ENCODE measurements around the gene ACADSB.

ACADSB gene

DNA sequence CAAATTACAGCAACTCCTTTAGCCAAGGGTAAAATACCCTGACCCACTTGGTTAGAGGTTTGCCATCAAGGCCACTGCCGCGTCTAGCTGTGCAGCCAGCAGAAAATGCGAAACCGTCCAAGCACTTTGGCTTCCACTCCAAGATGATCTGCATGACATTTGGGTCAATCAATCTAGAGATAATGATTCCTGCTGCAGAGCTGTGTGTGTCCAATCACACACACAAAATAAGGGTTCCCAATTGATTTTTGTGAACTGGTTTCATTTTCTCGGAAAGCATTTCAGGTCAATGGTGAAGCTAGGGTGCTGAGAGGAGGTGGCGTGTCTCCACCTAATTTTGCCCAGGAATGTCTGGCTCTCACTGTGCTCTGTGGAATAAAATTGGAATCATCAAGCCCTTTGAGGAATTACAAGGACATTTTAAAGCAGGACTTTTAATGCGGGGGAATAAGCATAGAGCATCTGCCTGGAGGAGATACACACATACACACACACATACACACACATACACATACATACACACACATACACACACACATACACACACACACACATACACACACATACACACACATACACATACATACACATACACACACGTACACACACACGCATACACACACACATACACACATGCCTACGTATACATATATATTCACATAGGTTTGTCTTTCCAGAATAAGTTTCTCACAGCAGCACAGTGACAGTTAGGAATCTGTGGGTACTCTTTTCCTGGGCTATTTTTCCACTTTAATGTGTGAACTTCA lies 59.5 kb downstream of the ACADSB start:
- no peak overlapping the region for H2BK15ac ChIP-seq (replicated peaks; ENCODE audit: low read depth)
- no peak overlapping the region for H4K5ac ChIP-seq (ENCODE audit: low read length)
- H4K8ac ChIP-seq (ENCODE audit: low read depth, low read length): no peak overlapping the region
- H3K9ac ChIP-seq (ENCODE audit: low read length): no peak overlapping the region
- H2AK5ac ChIP-seq (ENCODE audit: low read length): no peak overlapping the region
- no peak overlapping the region for H3K4ac ChIP-seq (ENCODE audit: low read depth, low read length)
- H3K27ac ChIP-seq (ENCODE audit: low read depth, low read length): no peak overlapping the region
- WGBS (ENCODE audit: extremely low coverage, insufficient coverage, low lambda C conversion rate): no CpG with 5 or more reads among the region's 10 CpGs
- no peaks in the 10 kb centered on the region for H3K27me3 ChIP-seq (ENCODE audit: insufficient read depth, low read length, poor library complexity)
- H3K4me2 ChIP-seq (ENCODE audit: low read length): no peak overlapping the region
- H2BK5ac ChIP-seq (ENCODE audit: low read length): no peak overlapping the region
- no peak overlapping the region for H3K4me3 ChIP-seq (ENCODE audit: low read length)
- H3K23ac ChIP-seq (ENCODE audit: low read length): no peak overlapping the region
- no peaks in the 10 kb centered on the region for H3K4me1 ChIP-seq (ENCODE audit: control insufficient read depth, low read depth, low read length)
- H3K56ac ChIP-seq (ENCODE audit: low read length): no peak overlapping the region
- H3K36me3 ChIP-seq (ENCODE audit: control insufficient read depth, insufficient read depth, low read length): no peaks in the 10 kb centered on the region
- DNase-seq: no peak
- H3K79me2 ChIP-seq (ENCODE audit: control insufficient read depth, insufficient read depth, low read length): no peaks in the 10 kb centered on the region
- no peaks in the 10 kb centered on the region for H3K79me1 ChIP-seq (ENCODE audit: low read length)
- no peak overlapping the region for H3K18ac ChIP-seq (ENCODE audit: low read length)
- no peak overlapping the region for H2BK120ac ChIP-seq (ENCODE audit: low read depth, low read length)

DNA sequence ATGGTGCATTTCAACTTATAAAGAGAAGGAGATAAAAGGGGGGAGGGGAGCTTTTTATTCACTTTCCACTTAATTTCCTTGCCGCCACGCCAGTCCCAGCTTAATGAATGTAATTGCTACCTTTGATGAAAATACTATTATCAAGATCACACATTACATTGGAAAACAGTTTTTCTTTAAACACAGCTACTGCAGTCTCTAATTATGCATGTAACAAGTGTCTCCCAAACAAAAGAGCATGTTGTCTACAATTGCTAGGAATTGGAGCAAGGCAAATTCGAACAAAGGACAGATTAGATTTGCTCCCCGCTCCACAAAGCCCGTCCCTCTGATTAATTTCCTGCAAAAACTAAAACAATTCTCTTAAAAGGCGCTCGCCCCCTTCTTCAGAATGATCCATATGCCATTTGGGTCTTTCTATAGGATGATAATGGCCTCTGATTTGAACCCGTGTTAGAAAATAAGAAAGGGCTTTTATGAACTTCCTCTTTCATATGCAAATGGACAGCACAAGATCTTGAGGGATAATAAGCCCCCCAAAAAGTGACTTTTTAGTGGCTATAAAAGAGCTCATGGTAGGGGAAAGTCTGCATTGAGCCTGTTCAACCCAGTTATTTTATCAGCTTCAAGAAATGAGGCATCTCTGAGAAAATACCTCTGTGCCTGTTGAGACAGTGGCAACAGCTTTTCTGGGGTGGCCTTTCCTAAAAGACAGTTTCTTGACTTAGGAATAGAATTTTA lies 60.6 kb downstream of the ACADSB start:
- Histone ChIP-seq H2BK15ac (replicated peaks; ENCODE audit: low read depth) (no peak overlapping the region), H3K4me2 (ENCODE audit: low read length) (no peak overlapping the region), H2BK120ac (ENCODE audit: low read depth, low read length) (no peak overlapping the region), H3K18ac (ENCODE audit: low read length) (no peak overlapping the region), H3K4ac (ENCODE audit: low read depth, low read length) (no peak overlapping the region), H3K23ac (ENCODE audit: low read length) (no peak overlapping the region), H2AK5ac (ENCODE audit: low read length) (no peak overlapping the region), H3K27me3 (ENCODE audit: insufficient read depth, low read length, poor library complexity) (no peaks in the 10 kb centered on the region), H3K79me1 (ENCODE audit: low read length) (no peaks in the 10 kb centered on the region), H3K27ac (ENCODE audit: low read depth, low read length) (no peak overlapping the region), H3K9ac (ENCODE audit: low read length) (no peak overlapping the region), H3K4me1 (ENCODE audit: control insufficient read depth, low read depth, low read length) (no peaks in the 10 kb centered on the region), H3K56ac (ENCODE audit: low read length) (no peak overlapping the region), H4K5ac (ENCODE audit: low read length) (no peak overlapping the region), H3K79me2 (ENCODE audit: control insufficient read depth, insufficient read depth, low read length) (no peaks in the 10 kb centered on the region), H4K8ac (ENCODE audit: low read depth, low read length) (no peak overlapping the region), H2BK5ac (ENCODE audit: low read length) (no peak overlapping the region), H3K36me3 (ENCODE audit: control insufficient read depth, insufficient read depth, low read length) (no peaks in the 10 kb centered on the region), H3K4me3 (ENCODE audit: low read length) (no peak overlapping the region)
- WGBS (ENCODE audit: extremely low coverage, insufficient coverage, low lambda C conversion rate): no CpG with 5 or more reads among the region's 8 CpGs
- no peak for DNase-seq

DNA sequence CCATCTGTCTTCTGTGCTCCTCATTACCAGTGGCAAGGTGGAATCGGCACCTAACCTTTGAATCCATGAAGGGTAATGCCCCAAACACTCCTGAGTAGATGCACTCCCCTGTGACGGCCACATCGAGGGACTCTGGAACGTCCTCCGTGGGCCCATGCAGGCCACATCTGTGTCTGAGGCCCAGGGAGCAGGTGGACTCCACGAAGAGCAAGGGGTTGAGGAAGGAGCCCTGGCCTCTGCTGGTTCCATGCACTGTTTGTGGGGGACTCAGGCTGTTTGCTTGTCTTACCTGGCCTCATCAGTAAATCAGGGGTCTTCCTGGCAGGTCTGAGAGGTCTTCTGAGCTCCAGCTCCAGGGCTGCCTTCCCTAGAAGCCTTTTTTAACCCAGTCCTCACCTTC lies 64.4 kb downstream of the ACADSB start:
- H3K9ac ChIP-seq (ENCODE audit: low read length): no peak overlapping the region
- no peak overlapping the region for H2BK5ac ChIP-seq (ENCODE audit: low read length)
- no peak overlapping the region for H3K23ac ChIP-seq (ENCODE audit: low read length)
- H3K79me2 ChIP-seq (ENCODE audit: control insufficient read depth, insufficient read depth, low read length): no peaks in the 10 kb centered on the region
- no peak overlapping the region for H3K56ac ChIP-seq (ENCODE audit: low read length)
- no peaks in the 10 kb centered on the region for H3K27me3 ChIP-seq (ENCODE audit: insufficient read depth, low read length, poor library complexity)
- no peak overlapping the region for H3K27ac ChIP-seq (ENCODE audit: low read depth, low read length)
- H2BK15ac ChIP-seq (replicated peaks; ENCODE audit: low read depth): no peak overlapping the region
- H3K36me3 ChIP-seq (ENCODE audit: control insufficient read depth, insufficient read depth, low read length): no peaks in the 10 kb centered on the region
- no peak overlapping the region for H3K4me2 ChIP-seq (ENCODE audit: low read length)
- H4K8ac ChIP-seq (ENCODE audit: low read depth, low read length): no peak overlapping the region
- no peak overlapping the region for H2AK5ac ChIP-seq (ENCODE audit: low read length)
- H3K4ac ChIP-seq (ENCODE audit: low read depth, low read length): no peak overlapping the region
- H4K5ac ChIP-seq (ENCODE audit: low read length): no peak overlapping the region
- no peaks in the 10 kb centered on the region for H3K79me1 ChIP-seq (ENCODE audit: low read length)
- DNase-seq: no peak
- H3K18ac ChIP-seq (ENCODE audit: low read length): no peak overlapping the region
- H2BK120ac ChIP-seq (ENCODE audit: low read depth, low read length): no peak overlapping the region
- WGBS (ENCODE audit: extremely low coverage, insufficient coverage, low lambda C conversion rate): no CpG with 5 or more reads among the region's 6 CpGs
- no peak overlapping the region for H3K4me3 ChIP-seq (ENCODE audit: low read length)
- H3K4me1 ChIP-seq (ENCODE audit: control insufficient read depth, low read depth, low read length): no peaks in the 10 kb centered on the region

DNA sequence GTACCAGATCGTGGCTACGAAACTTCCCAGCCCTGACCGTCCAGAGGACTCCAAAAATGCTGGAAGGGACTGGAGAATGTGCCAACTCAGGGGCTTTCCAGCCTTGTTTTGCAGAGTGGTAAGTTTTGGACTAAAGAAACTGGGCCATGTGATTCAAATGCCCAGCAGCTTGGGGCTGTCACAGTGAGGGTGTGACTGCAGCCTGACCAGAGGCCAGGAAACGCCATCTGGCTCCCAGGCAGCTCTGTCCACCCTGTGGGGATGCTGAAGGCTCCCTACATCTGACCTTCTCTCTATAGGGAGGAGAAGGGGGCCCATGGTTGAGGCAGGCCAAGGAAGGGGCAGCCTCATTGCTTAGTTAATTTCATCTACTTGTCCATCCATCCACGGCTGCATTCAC lies 65.4 kb downstream of the ACADSB start:
- Histone ChIP-seq H3K56ac (ENCODE audit: low read length) (no peak overlapping the region), H3K9ac (ENCODE audit: low read length) (no peak overlapping the region), H3K4me1 (ENCODE audit: control insufficient read depth, low read depth, low read length) (no peaks in the 10 kb centered on the region), H4K8ac (ENCODE audit: low read depth, low read length) (no peak overlapping the region), H3K4me2 (ENCODE audit: low read length) (no peak overlapping the region), H3K4ac (ENCODE audit: low read depth, low read length) (no peak overlapping the region), H4K5ac (ENCODE audit: low read length) (no peak overlapping the region), H2BK15ac (replicated peaks; ENCODE audit: low read depth) (no peak overlapping the region), H2AK5ac (ENCODE audit: low read length) (no peak overlapping the region), H3K4me3 (ENCODE audit: low read length) (no peak overlapping the region), H2BK120ac (ENCODE audit: low read depth, low read length) (no peak overlapping the region), H3K18ac (ENCODE audit: low read length) (no peak overlapping the region), H3K23ac (ENCODE audit: low read length) (no peak overlapping the region), H3K36me3 (ENCODE audit: control insufficient read depth, insufficient read depth, low read length) (no peaks in the 10 kb centered on the region), H3K79me1 (ENCODE audit: low read length) (no peaks in the 10 kb centered on the region), H3K27ac (ENCODE audit: low read depth, low read length) (no peak overlapping the region), H3K79me2 (ENCODE audit: control insufficient read depth, insufficient read depth, low read length) (no peaks in the 10 kb centered on the region), H2BK5ac (ENCODE audit: low read length) (no peak overlapping the region), H3K27me3 (ENCODE audit: insufficient read depth, low read length, poor library complexity) (no peaks in the 10 kb centered on the region)
- WGBS (ENCODE audit: extremely low coverage, insufficient coverage, low lambda C conversion rate): no CpG with 5 or more reads among the region's 5 CpGs
- DNase-seq: no peak

DNA sequence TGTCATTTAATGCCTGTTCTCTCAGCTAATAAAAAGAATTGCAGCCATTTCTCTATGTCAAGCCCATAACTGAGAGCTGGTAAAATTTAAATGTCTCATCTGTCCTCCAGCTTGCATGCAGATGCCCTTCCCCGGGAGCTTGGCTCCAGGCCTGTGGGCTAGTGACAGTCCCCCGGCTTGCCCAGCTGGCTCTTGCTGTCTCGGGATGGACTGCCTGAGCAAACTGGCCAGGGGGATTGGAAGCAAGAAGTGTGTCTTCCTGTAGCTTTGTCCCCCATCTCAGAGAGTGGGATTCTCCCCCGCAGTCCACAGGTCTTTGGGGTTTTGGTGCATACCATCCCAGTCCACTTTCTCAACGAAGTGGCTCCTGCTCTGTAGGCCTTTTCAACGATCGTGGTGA lies 73.1 kb downstream of the ACADSB start:
- H3K23ac ChIP-seq (ENCODE audit: low read length): no peak overlapping the region
- no peak overlapping the region for H2BK5ac ChIP-seq (ENCODE audit: low read length)
- H3K36me3 ChIP-seq (ENCODE audit: control insufficient read depth, insufficient read depth, low read length): no peaks in the 10 kb centered on the region
- no peaks in the 10 kb centered on the region for H3K4me1 ChIP-seq (ENCODE audit: control insufficient read depth, low read depth, low read length)
- no CpG with 5 or more reads among the region's 7 CpGs for WGBS (ENCODE audit: extremely low coverage, insufficient coverage, low lambda C conversion rate)
- H3K4ac ChIP-seq (ENCODE audit: low read depth, low read length): no peak overlapping the region
- no peaks in the 10 kb centered on the region for H3K79me1 ChIP-seq (ENCODE audit: low read length)
- H3K56ac ChIP-seq (ENCODE audit: low read length): no peak overlapping the region
- H3K18ac ChIP-seq (ENCODE audit: low read length): no peak overlapping the region
- H3K4me3 ChIP-seq (ENCODE audit: low read length): no peak overlapping the region
- no peak overlapping the region for H3K9ac ChIP-seq (ENCODE audit: low read length)
- no peak overlapping the region for H2AK5ac ChIP-seq (ENCODE audit: low read length)
- no peak for DNase-seq
- H3K27me3 ChIP-seq (ENCODE audit: insufficient read depth, low read length, poor library complexity): no peaks in the 10 kb centered on the region
- no peak overlapping the region for H4K5ac ChIP-seq (ENCODE audit: low read length)
- no peak overlapping the region for H4K8ac ChIP-seq (ENCODE audit: low read depth, low read length)
- no peak overlapping the region for H2BK15ac ChIP-seq (replicated peaks; ENCODE audit: low read depth)
- H3K27ac ChIP-seq (ENCODE audit: low read depth, low read length): no peak overlapping the region
- H3K79me2 ChIP-seq (ENCODE audit: control insufficient read depth, insufficient read depth, low read length): no peaks in the 10 kb centered on the region
- no peak overlapping the region for H3K4me2 ChIP-seq (ENCODE audit: low read length)
- H2BK120ac ChIP-seq (ENCODE audit: low read depth, low read length): no peak overlapping the region
